ENCODE results near the gene SCD5.

GRCh38 chr4:82753725-82754410, 44.7 kb downstream of the SCD5 start:
- TF ChIP-seq CTCF (IDR thresholded peaks at IDR 0.05 in 2 of 3, conservative IDR thresholded peaks at IDR 0.05 in 1 of 3; ENCODE audit: insufficient read depth in 2 of 3, low read depth in 1 of 3, low read length in 3 of 3): no peak
- TF ChIP-seq HDAC2 (IDR thresholded peaks at IDR 0.05): no peak
- no peak for TF ChIP-seq DNMT1 (IDR thresholded peaks at IDR 0.05)
- no peak for TF ChIP-seq PATZ1 (CRISPR knock-in tag; IDR thresholded peaks at IDR 0.05; ENCODE audit: borderline replicate concordance)
- no peak for TF ChIP-seq ZFP30 (CRISPR knock-in tag; IDR thresholded peaks at IDR 0.05; ENCODE audit: borderline replicate concordance)
- TF ChIP-seq NCOA4 (IDR thresholded peaks at IDR 0.05; ENCODE audit: partially characterized antibody): no peak
- no peak for TF ChIP-seq SUPT5H (IDR thresholded peaks at IDR 0.05)
